BLaER1 treated with 17β-estradiol and CSF1 and Interleukin-3, amounts not matched to agents 10 nM and 100 nM (cell line): Measurements from ENCODE around the gene CD244.
"Not testable (repeated sequence)": the region's sequence is repeated elsewhere in the genome, so short reads cannot be mapped to it uniquely, and the experiment has no call there.

Experiments
- H3K27ac ChIP-seq, 11 experiments: shearing (Covaris generic); formaldehyde crosslinking; 2 replicates each; pipeline ENCODE4 v1.8.1; 2022
- H3K27me3 ChIP-seq, 11 experiments: shearing (Covaris generic); formaldehyde crosslinking; 2 replicates each; pipeline ENCODE4 v1.8.1; 2022
- H3K36me3 ChIP-seq, 11 experiments: shearing (Covaris generic); formaldehyde crosslinking; 2 replicates each; pipeline ENCODE4 v1.8.1; 2022
- H3K4me1 ChIP-seq, 10 experiments: shearing (Covaris generic); formaldehyde crosslinking; 2 replicates each; pipeline ENCODE4 v1.8.1; 2022
- H3K4me2 ChIP-seq, 11 experiments: shearing (Covaris generic); formaldehyde crosslinking; 2 replicates each; pipeline ENCODE4 v1.8.1; 2022
- H3K4me3 ChIP-seq, 10 experiments: shearing (Covaris generic); formaldehyde crosslinking; 2 replicates each; pipeline ENCODE4 v1.8.1; 2022
- H3K9ac ChIP-seq, 11 experiments: shearing (Covaris generic); formaldehyde crosslinking; 2 replicates each; pipeline ENCODE4 v1.8.1; 2022
- H3K9me3 ChIP-seq, 11 experiments: shearing (Covaris generic); formaldehyde crosslinking; replicated peaks in 1 of 11; 2 replicates each; pipeline ENCODE4 v1.8.1; 2022
- H4K20me1 ChIP-seq, 11 experiments: shearing (Covaris generic); formaldehyde crosslinking; 2 replicates each; pipeline ENCODE4 v1.8.1; 2022
- Cebpa-rat ChIP-seq, 11 experiments: shearing (Covaris generic); IDR thresholded peaks; 2 replicates each; pipeline ENCODE4 v1.8.1; 2022

The CD244 gene

GRCh38 chr1:160862203-160863060, at the start of gene CD244:
CD244 (minus strand) TSS chr1:160862887; CDS start chr1:160862677, 210 bp downstream.
- peak within 1 kb of the TSS; percentile 67 to 94 (median 80) for H3K4me2 ChIP-seq
- TF ChIP-seq Cebpa-rat (IDR thresholded peaks at IDR 0.05), result no peak
- peak within 1 kb of the TSS in 3 of 10 experiments; percentile 12 to 47 (median 30); a peak in 5 of 20 replicates for H3K4me3 ChIP-seq
- no peaks in the 10 kb centered on the region for H3K9me3 ChIP-seq
- H3K27ac ChIP-seq, result peak within 1 kb of the TSS in 9 of 11 experiments; percentile 41 to 83 (median 63); a peak in 17 of 22 replicates
- H3K36me3 ChIP-seq, result no peaks in the 10 kb centered on the region
- no peaks in the 10 kb centered on the region for H4K20me1 ChIP-seq
- peaks cover 36 to 72% (median 52%) of the 10 kb centered on the region in 10 experiments for H3K4me1 ChIP-seq
- peak within 1 kb of the TSS in 8 of 11 experiments; percentile 19 to 72 (median 42); a peak in 11 of 22 replicates for H3K9ac ChIP-seq
- H3K27me3 ChIP-seq, result no peaks in the 10 kb centered on the region

GRCh38 chr1:160911925-160912324, 49.2 kb upstream of the CD244 start:
- Histone ChIP-seq H3K4me1 (peaks cover 0 to 4% (median 0%) of the 10 kb centered on the region in 10 experiments; a peak in 2 of 20 replicates), H3K9ac (no peak overlapping the region), H3K36me3 (no peaks in the 10 kb centered on the region), H3K4me2 (no peak overlapping the region), H3K27me3 (no peaks in the 10 kb centered on the region), H4K20me1 (no peaks in the 10 kb centered on the region), H3K9me3 (peaks cover 5 to 18% (median 12%) of the 10 kb centered on the region in 11 experiments; a peak in 16 of 22 replicates), H3K4me3 (no peak overlapping the region), H3K27ac (no peak overlapping the region)
- TF ChIP-seq Cebpa-rat (IDR thresholded peaks at IDR 0.05), result no peak

- no peak overlapping the region for H3K4me3 ChIP-seq
Measured at GRCh38 chr1:160911441-160911840, 48.8 kb upstream of the CD244 start.

GRCh38 chr1:160910170-160910750, 47.6 kb upstream of the CD244 start:
- H4K20me1 ChIP-seq, result no peaks in the 10 kb centered on the region
- H3K27ac ChIP-seq, result no peak overlapping the region
- peaks cover 0 to 4% (median 0%) of the 10 kb centered on the region in 10 experiments; a peak in 2 of 20 replicates for H3K4me1 ChIP-seq
- no peaks in the 10 kb centered on the region for H3K27me3 ChIP-seq
- H3K36me3 ChIP-seq, result no peaks in the 10 kb centered on the region
- H3K9me3 ChIP-seq, result peaks cover 5 to 18% (median 12%) of the 10 kb centered on the region in 11 experiments; a peak in 16 of 22 replicates
- H3K4me3 ChIP-seq, result no peak overlapping the region
- peak overlapping the region in 3 of 11 experiments; percentile 13 to 25 (median 25); a peak in 3 of 22 replicates for H3K4me2 ChIP-seq
- no peak for TF ChIP-seq Cebpa-rat (IDR thresholded peaks at IDR 0.05)
- no peak overlapping the region for H3K9ac ChIP-seq

More at GRCh38 chr1:160911441-160911840, 48.8 kb upstream of the CD244 start:
- Histone ChIP-seq H3K4me1 (peaks cover 0 to 4% (median 0%) of the 10 kb centered on the region in 10 experiments; a peak in 2 of 20 replicates), H3K4me2 (no peak overlapping the region), H3K9ac (no peak overlapping the region), H3K27ac (no peak overlapping the region), H3K27me3 (no peaks in the 10 kb centered on the region), H3K36me3 (no peaks in the 10 kb centered on the region), H3K9me3 (peaks cover 5 to 18% (median 12%) of the 10 kb centered on the region in 11 experiments; a peak in 16 of 22 replicates), H4K20me1 (no peaks in the 10 kb centered on the region)
- TF ChIP-seq Cebpa-rat (IDR thresholded peaks at IDR 0.05), result no peak

GRCh38 chr1:160907976-160908375, 45.3 kb upstream of the CD244 start:
- peaks cover 0 to 4% (median 0%) of the 10 kb centered on the region in 10 experiments; a peak in 2 of 20 replicates for H3K4me1 ChIP-seq
- no peak overlapping the region for H3K9ac ChIP-seq
- H3K36me3 ChIP-seq, result no peaks in the 10 kb centered on the region
- H3K9me3 ChIP-seq, result peaks cover 5 to 18% (median 12%) of the 10 kb centered on the region in 11 experiments; a peak in 16 of 22 replicates
- H3K27me3 ChIP-seq, result no peaks in the 10 kb centered on the region
- TF ChIP-seq Cebpa-rat (IDR thresholded peaks at IDR 0.05), result no peak
- H3K27ac ChIP-seq, result no peak overlapping the region
- no peak overlapping the region for H3K4me2 ChIP-seq
- no peaks in the 10 kb centered on the region for H4K20me1 ChIP-seq
- no peak overlapping the region for H3K4me3 ChIP-seq

GRCh38 chr1:160905617-160905989, 42.9 kb upstream of the CD244 start:
- no peaks in the 10 kb centered on the region for H3K36me3 ChIP-seq
- no peak overlapping the region for H3K4me2 ChIP-seq

GRCh38 chr1:160904783-160905616, 42.3 kb upstream of the CD244 start:
- H3K27ac ChIP-seq, result no peak overlapping the region
- TF ChIP-seq Cebpa-rat (IDR thresholded peaks at IDR 0.05), result no peak
- no peak overlapping the region for H3K4me2 ChIP-seq
- no peaks in the 10 kb centered on the region for H3K27me3 ChIP-seq
- H4K20me1 ChIP-seq, result no peaks in the 10 kb centered on the region
- H3K9me3 ChIP-seq, result peaks cover 0 to 11% (median 3%) of the 10 kb centered on the region in 11 experiments; a peak in 8 of 22 replicates
- no peak overlapping the region for H3K4me3 ChIP-seq
- no peaks in the 10 kb centered on the region for H3K36me3 ChIP-seq
- H3K4me1 ChIP-seq, result peaks cover 0 to 3% (median 0%) of the 10 kb centered on the region in 10 experiments; a peak in 2 of 20 replicates
- H3K9ac ChIP-seq, result no peak overlapping the region

More at GRCh38 chr1:160905617-160905989, 42.9 kb upstream of the CD244 start:
- Histone ChIP-seq H3K4me3 (no peak overlapping the region), H3K4me1 (peaks cover 0 to 4% (median 0%) of the 10 kb centered on the region in 10 experiments; a peak in 2 of 20 replicates), H3K27ac (no peak overlapping the region), H3K27me3 (no peaks in the 10 kb centered on the region), H3K9me3 (peaks cover 5 to 17% (median 9%) of the 10 kb centered on the region in 11 experiments; a peak in 16 of 22 replicates), H3K9ac (no peak overlapping the region), H4K20me1 (no peaks in the 10 kb centered on the region)
- no peak for TF ChIP-seq Cebpa-rat (IDR thresholded peaks at IDR 0.05)

- H3K9me3 ChIP-seq, H3K4me2 ChIP-seq, H3K36me3 ChIP-seq, H3K9ac ChIP-seq, H3K27me3 ChIP-seq, H4K20me1 ChIP-seq, H3K27ac ChIP-seq, H3K4me3 ChIP-seq, H3K4me1 ChIP-seq: not testable (repeated sequence)
Measured at GRCh38 chr1:160902251-160902650, 39.6 kb upstream of the CD244 start.
